ENCODE measurements around the gene IVL. TPM values are rescaled to one million over a fixed set of nuclear protein-coding genes. Genes with fewer than 3 reads are reported as not detected.

Gene IVL
- total RNA-seq: not detected
- under 1 TPM in 1 of 2 donors, not detected in 1; 0.02 TPM for polyA plus RNA-seq

- Histone ChIP-seq H3K4me3 (ENCODE audit: low read depth in 1 of 3, low read length in 3 of 3) (no peak within 1 kb of the TSS), H3K9me3 (ENCODE audit: control insufficient read depth in 4 of 4, low read length in 3 of 4) (no peaks in the 10 kb centered on the region), H3K27me3 (ENCODE audit: control insufficient read depth in 4 of 4, insufficient read depth in 4 of 4, low read length in 3 of 4) (no peaks in the 10 kb centered on the region), H3K9ac (ENCODE audit: low read depth in 1 of 2, low read length in 2 of 2) (no peak within 1 kb of the TSS), H3K4me1 (ENCODE audit: control insufficient read depth in 4 of 4, insufficient read depth in 4 of 4, low read length in 3 of 4) (no peaks in the 10 kb centered on the region), H3K36me3 (ENCODE audit: control insufficient read depth in 4 of 4, insufficient read depth in 3 of 4, low read depth in 1 of 4, low read length in 3 of 4) (no peaks in the 10 kb centered on the region), H3K27ac (ENCODE audit: low read depth in 1 of 2, low read length in 2 of 2) (no peak within 1 kb of the TSS)
- 79% methylated on average over 4 of the region's 4 CpGs for WGBS
- no peak for DNase-seq (ENCODE audit: low spot score)
- TF ChIP-seq HNF4A (conservative IDR thresholded peaks at IDR 0.05) (no peak), ZBTB33 (IDR thresholded peaks at IDR 0.05) (no peak), YY1 (IDR thresholded peaks at IDR 0.05) (no peak), SP1 (IDR thresholded peaks at IDR 0.05) (no peak), REST (IDR thresholded peaks at IDR 0.05) (no peak), JUND (IDR thresholded peaks at IDR 0.05) (no peak), GABPA (IDR thresholded peaks at IDR 0.05 in 1 of 2, conservative IDR thresholded peaks at IDR 0.05 in 1 of 2) (no peak), FOXA1 (IDR thresholded peaks at IDR 0.05) (no peak), MAX (IDR thresholded peaks at IDR 0.05) (no peak), ATF3 (IDR thresholded peaks at IDR 0.05) (no peak), CTCF (IDR thresholded peaks at IDR 0.05; ENCODE audit: low read depth, low read length, missing input control) (no peak), RAD21 (IDR thresholded peaks at IDR 0.05) (no peak), EGR1 (IDR thresholded peaks at IDR 0.05; ENCODE audit: low read depth in 2 of 2) (no peak), TAF1 (conservative IDR thresholded peaks at IDR 0.05) (no peak), RXRA (IDR thresholded peaks at IDR 0.05) (no peak), FOXA2 (IDR thresholded peaks at IDR 0.05) (no peak), NR2F2 (IDR thresholded peaks at IDR 0.05) (no peak)
Measured at GRCh38 chr1:152907686-152908601, at the start of gene IVL. Gene IVL, plus strand, starts transcription at chr1:152908546. Its CDS starts 1,252 bp downstream, at chr1:152909798.

All from liver (tissue), 9 donors.